ENCODE results near the gene SAP30BP. TPM values are rescaled to one million over a fixed set of nuclear protein-coding genes. Genes with fewer than 3 reads are reported as not detected.
A peak's percentile ranks its signal among the peaks of the same experiment; 100 is the strongest.

Gene SAP30BP
- total RNA-seq, 2 experiments from 2014 or later: 93.4 to 101 TPM

- Mint-ChIP-seq H3K9me3 (no peaks in the 10 kb centered on the region), H3K27me3 (no peaks in the 10 kb centered on the region), H3K4me1 (no peaks in the 10 kb centered on the region), H3K36me3 (no peaks in the 10 kb centered on the region), H3K4me3 (no peak overlapping the region), H3K27ac (no peak overlapping the region)
- DNase-seq: no peak
These were observed 27.2 kb upstream of the SAP30BP start for GRCh38 chr17:75639771-75640555.

- DNase-seq: no peak
- Mint-ChIP-seq H3K9me3 (no peaks in the 10 kb centered on the region), H3K4me3 (no peak overlapping the region), H3K36me3 (no peaks in the 10 kb centered on the region), H3K27me3 (no peaks in the 10 kb centered on the region), H3K4me1 (no peaks in the 10 kb centered on the region), H3K27ac (no peak overlapping the region)
These were observed 26.5 kb upstream of the SAP30BP start for GRCh38 chr17:75640556-75641119.

- Mint-ChIP-seq H3K4me1 (peaks cover 5% of the 10 kb centered on the region), H3K27ac (no peak overlapping the region), H3K27me3 (no peaks in the 10 kb centered on the region), H3K36me3 (no peaks in the 10 kb centered on the region), H3K4me3 (no peak overlapping the region), H3K9me3 (no peaks in the 10 kb centered on the region)
- no peak for DNase-seq
These were observed 25.8 kb upstream of the SAP30BP start for GRCh38 chr17:75641343-75641742.

- H3K27me3 Mint-ChIP-seq: no peaks in the 10 kb centered on the region
These were observed 24.9 kb upstream of the SAP30BP start for GRCh38 chr17:75642182-75642783.

GRCh38 chr17:75642784-75643642, 24.1 kb upstream of the SAP30BP start:
- Mint-ChIP-seq H3K4me1 (peaks cover 5% of the 10 kb centered on the region), H3K36me3 (no peaks in the 10 kb centered on the region), H3K27me3 (no peaks in the 10 kb centered on the region), H3K4me3 (no peak overlapping the region), H3K27ac (no peak overlapping the region), H3K9me3 (no peaks in the 10 kb centered on the region)
- no peak for DNase-seq

More at GRCh38 chr17:75642182-75642783, 24.9 kb upstream of the SAP30BP start:
- no peaks in the 10 kb centered on the region for H3K36me3 Mint-ChIP-seq
- H3K4me1 Mint-ChIP-seq: peaks cover 5% of the 10 kb centered on the region
- H3K9me3 Mint-ChIP-seq: no peaks in the 10 kb centered on the region
- no peak overlapping the region for H3K27ac Mint-ChIP-seq
- DNase-seq: no peak
- H3K4me3 Mint-ChIP-seq: no peak overlapping the region

- H3K9me3 Mint-ChIP-seq: no peaks in the 10 kb centered on the region
- H3K4me1 Mint-ChIP-seq: peaks cover 5% of the 10 kb centered on the region
- H3K4me3 Mint-ChIP-seq: no peak overlapping the region
- H3K36me3 Mint-ChIP-seq: no peaks in the 10 kb centered on the region
- no peaks in the 10 kb centered on the region for H3K27me3 Mint-ChIP-seq
- no peak for DNase-seq
- H3K27ac Mint-ChIP-seq: no peak overlapping the region
These were observed 23.5 kb upstream of the SAP30BP start for GRCh38 chr17:75643643-75644017.

- Mint-ChIP-seq H3K36me3 (peaks cover 3% of the 10 kb centered on the region), H3K27me3 (no peaks in the 10 kb centered on the region), H3K4me3 (no peak overlapping the region), H3K4me1 (peaks cover 5% of the 10 kb centered on the region), H3K27ac (no peak overlapping the region), H3K9me3 (no peaks in the 10 kb centered on the region)
- no peak for DNase-seq
These were observed 21.6 kb upstream of the SAP30BP start for GRCh38 chr17:75645501-75645888.

- H3K27me3 Mint-ChIP-seq: no peaks in the 10 kb centered on the region
- peaks cover 4% of the 10 kb centered on the region for H3K36me3 Mint-ChIP-seq
- H3K4me1 Mint-ChIP-seq: peaks cover 5% of the 10 kb centered on the region
- peak overlapping the region; percentile 66 for H3K27ac Mint-ChIP-seq
- no peaks in the 10 kb centered on the region for H3K9me3 Mint-ChIP-seq
- no peak overlapping the region for H3K4me3 Mint-ChIP-seq
- DNase-seq: peak; percentile 20
These were observed 21.1 kb upstream of the SAP30BP start for GRCh38 chr17:75645889-75646637.

GRCh38 chr17:75646638-75646992, 20.5 kb upstream of the SAP30BP start:
- Mint-ChIP-seq H3K9me3 (no peaks in the 10 kb centered on the region), H3K27ac (no peak overlapping the region), H3K4me3 (no peak overlapping the region), H3K4me1 (peaks cover 5% of the 10 kb centered on the region), H3K27me3 (no peaks in the 10 kb centered on the region), H3K36me3 (peaks cover 4% of the 10 kb centered on the region)
- DNase-seq: no peak

GRCh38 chr17:75647061-75647460, 20.1 kb upstream of the SAP30BP start:
- Mint-ChIP-seq H3K9me3 (no peaks in the 10 kb centered on the region), H3K4me3 (no peak overlapping the region), H3K36me3 (peaks cover 4% of the 10 kb centered on the region), H3K27me3 (no peaks in the 10 kb centered on the region), H3K4me1 (peaks cover 5% of the 10 kb centered on the region), H3K27ac (no peak overlapping the region)
- DNase-seq: no peak

GRCh38 chr17:75647921-75648320, 19.2 kb upstream of the SAP30BP start:
- no peak for DNase-seq
- Mint-ChIP-seq H3K36me3 (peaks cover 4% of the 10 kb centered on the region), H3K27me3 (no peaks in the 10 kb centered on the region), H3K4me1 (peaks cover 8% of the 10 kb centered on the region), H3K4me3 (no peak overlapping the region), H3K27ac (no peak overlapping the region), H3K9me3 (no peaks in the 10 kb centered on the region)

GRCh38 chr17:75649687-75650086, 17.5 kb upstream of the SAP30BP start:
- Mint-ChIP-seq H3K27ac (no peak overlapping the region), H3K4me1 (peaks cover 12% of the 10 kb centered on the region), H3K4me3 (no peak overlapping the region), H3K9me3 (no peaks in the 10 kb centered on the region), H3K36me3 (peaks cover 4% of the 10 kb centered on the region), H3K27me3 (no peaks in the 10 kb centered on the region)
- no peak for DNase-seq

- Mint-ChIP-seq H3K4me3 (no peak overlapping the region), H3K27ac (no peak overlapping the region), H3K9me3 (no peaks in the 10 kb centered on the region), H3K4me1 (peaks cover 11% of the 10 kb centered on the region), H3K27me3 (no peaks in the 10 kb centered on the region), H3K36me3 (peaks cover 4% of the 10 kb centered on the region)
- no peak for DNase-seq
These were observed 16.3 kb upstream of the SAP30BP start for GRCh38 chr17:75650874-75651273.

- Mint-ChIP-seq H3K9me3 (no peaks in the 10 kb centered on the region), H3K36me3 (peaks cover 4% of the 10 kb centered on the region), H3K4me3 (no peak overlapping the region), H3K27ac (no peak overlapping the region), H3K4me1 (peaks cover 7% of the 10 kb centered on the region), H3K27me3 (no peaks in the 10 kb centered on the region)
- no peak for DNase-seq
These were observed 14.8 kb upstream of the SAP30BP start for GRCh38 chr17:75652341-75652740.
